HCT116 (cell line): ENCODE data around the gene ANAPC4.

ENCODE experiments used
- FOSL1 ChIP-seq: IDR thresholded peaks from 2 replicates; pipeline ENCODE4 v1.6.1; 2012; ENCODE audit warnings: low read depth
- SIN3A ChIP-seq: IDR thresholded peaks from 2 replicates; pipeline ENCODE4 v1.6.1; 2012; ENCODE audit warnings: low read depth
- TCF7L2 ChIP-seq: IDR thresholded peaks from 2 replicates; pipeline ENCODE4 v1.7.0; 2011; ENCODE audit warnings: borderline replicate concordance, inconsistent platforms; ENCODE audit not compliant: insufficient read depth, insufficient read length; ENCODE audit errors: extremely low read depth
- ZNF274 ChIP-seq: fragments of 200-500 bp; sonication (Bioruptor generic); IDR thresholded peaks from 2 replicates; pipeline ENCODE4 v1.6.1; 2014; ENCODE audit warnings: mild to moderate bottlenecking, low read depth, low read length, inconsistent platforms
- TF ChIP-seq, protein P1 (sequence below): IDR thresholded peaks from 2 replicates; pipeline ENCODE4 v1.6.1; 2012
- TF ChIP-seq, protein P2 (sequence below): IDR thresholded peaks from 2 replicates; pipeline ENCODE4 v1.6.1; 2012; ENCODE audit warnings: low read depth
- TF ChIP-seq, protein P3 (sequence below): IDR thresholded peaks from 2 replicates; pipeline ENCODE4 v1.6.1; 2012

DNA sequence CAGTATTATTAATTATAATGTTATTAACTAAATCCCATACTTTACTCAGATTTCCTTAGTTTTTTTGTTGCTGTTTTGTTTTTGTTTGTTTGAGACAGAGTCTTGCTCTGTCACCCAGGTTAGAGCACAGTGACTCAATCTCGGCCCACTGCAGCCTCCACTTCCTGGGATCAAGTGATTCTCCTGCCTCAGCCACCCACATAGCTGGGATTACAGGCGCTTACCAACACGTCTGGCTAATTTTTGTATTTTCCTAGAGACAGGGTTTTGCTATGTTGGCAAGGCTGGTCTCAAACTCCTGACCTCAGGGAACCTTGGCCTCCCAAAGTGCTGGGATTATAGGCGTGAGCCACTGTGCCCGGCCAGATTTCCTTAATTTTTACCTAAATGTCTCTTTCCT, 72.2 kb downstream of the ANAPC4 start:
- TF ChIP-seq ZNF274 (no peak), SIN3A (no peak), TCF7L2 (no peak), FOSL1 (no peak)
- TF ChIP-seq, protein P1, sequence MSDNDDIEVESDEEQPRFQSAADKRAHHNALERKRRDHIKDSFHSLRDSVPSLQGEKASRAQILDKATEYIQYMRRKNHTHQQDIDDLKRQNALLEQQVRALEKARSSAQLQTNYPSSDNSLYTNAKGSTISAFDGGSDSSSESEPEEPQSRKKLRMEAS: no peak
- TF ChIP-seq, protein P2, sequence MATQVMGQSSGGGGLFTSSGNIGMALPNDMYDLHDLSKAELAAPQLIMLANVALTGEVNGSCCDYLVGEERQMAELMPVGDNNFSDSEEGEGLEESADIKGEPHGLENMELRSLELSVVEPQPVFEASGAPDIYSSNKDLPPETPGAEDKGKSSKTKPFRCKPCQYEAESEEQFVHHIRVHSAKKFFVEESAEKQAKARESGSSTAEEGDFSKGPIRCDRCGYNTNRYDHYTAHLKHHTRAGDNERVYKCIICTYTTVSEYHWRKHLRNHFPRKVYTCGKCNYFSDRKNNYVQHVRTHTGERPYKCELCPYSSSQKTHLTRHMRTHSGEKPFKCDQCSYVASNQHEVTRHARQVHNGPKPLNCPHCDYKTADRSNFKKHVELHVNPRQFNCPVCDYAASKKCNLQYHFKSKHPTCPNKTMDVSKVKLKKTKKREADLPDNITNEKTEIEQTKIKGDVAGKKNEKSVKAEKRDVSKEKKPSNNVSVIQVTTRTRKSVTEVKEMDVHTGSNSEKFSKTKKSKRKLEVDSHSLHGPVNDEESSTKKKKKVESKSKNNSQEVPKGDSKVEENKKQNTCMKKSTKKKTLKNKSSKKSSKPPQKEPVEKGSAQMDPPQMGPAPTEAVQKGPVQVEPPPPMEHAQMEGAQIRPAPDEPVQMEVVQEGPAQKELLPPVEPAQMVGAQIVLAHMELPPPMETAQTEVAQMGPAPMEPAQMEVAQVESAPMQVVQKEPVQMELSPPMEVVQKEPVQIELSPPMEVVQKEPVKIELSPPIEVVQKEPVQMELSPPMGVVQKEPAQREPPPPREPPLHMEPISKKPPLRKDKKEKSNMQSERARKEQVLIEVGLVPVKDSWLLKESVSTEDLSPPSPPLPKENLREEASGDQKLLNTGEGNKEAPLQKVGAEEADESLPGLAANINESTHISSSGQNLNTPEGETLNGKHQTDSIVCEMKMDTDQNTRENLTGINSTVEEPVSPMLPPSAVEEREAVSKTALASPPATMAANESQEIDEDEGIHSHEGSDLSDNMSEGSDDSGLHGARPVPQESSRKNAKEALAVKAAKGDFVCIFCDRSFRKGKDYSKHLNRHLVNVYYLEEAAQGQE: no peak
- TF ChIP-seq, protein P3, sequence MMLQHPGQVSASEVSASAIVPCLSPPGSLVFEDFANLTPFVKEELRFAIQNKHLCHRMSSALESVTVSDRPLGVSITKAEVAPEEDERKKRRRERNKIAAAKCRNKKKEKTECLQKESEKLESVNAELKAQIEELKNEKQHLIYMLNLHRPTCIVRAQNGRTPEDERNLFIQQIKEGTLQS: no peak
